AG10803 (cell line): ENCODE results near the gene CDKAL1.
"Not testable (repeated sequence)": the region's sequence is repeated elsewhere in the genome, so short reads cannot be mapped to it uniquely, and the experiment has no call there.

Experiments used
- DNase-seq: peaks from one replicate; pipeline ENCODE4 v3.0.0; 2010; ENCODE audit warnings: low read depth
- H3K4me3 ChIP-seq: 2 replicates; pipeline ENCODE4 v1.5.1; 2011; ENCODE audit warnings: mild to moderate bottlenecking, low read length, control low read depth
- TF ChIP-seq, protein P1 (sequence below): conservative IDR thresholded peaks from 2 replicates; pipeline ENCODE4 v1.5.1; 2011; ENCODE audit warnings: mild to moderate bottlenecking, low read length, control low read depth, inconsistent platforms

The CDKAL1 gene

DNA sequence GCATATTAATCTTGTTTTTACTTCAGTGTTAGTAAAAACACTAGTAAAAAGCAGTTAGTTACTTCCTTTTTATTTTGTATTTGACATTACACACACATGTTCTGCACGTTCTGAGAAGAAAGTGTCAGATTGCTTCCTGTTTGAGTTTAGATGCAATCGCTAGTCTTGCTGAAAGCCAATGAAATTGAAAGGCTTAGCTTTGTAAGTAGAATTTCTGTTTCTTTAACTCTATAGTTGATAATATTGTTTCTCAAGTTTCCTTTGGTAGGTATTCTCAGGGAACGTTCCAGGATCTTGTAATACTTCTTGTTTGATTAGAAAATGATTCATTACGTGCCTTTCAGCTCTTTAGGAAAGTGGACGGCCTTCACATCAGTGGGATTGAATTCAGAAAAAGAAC lies 55.0 kb downstream of the CDKAL1 start:
- DNase-seq: peak; percentile 24

DNA sequence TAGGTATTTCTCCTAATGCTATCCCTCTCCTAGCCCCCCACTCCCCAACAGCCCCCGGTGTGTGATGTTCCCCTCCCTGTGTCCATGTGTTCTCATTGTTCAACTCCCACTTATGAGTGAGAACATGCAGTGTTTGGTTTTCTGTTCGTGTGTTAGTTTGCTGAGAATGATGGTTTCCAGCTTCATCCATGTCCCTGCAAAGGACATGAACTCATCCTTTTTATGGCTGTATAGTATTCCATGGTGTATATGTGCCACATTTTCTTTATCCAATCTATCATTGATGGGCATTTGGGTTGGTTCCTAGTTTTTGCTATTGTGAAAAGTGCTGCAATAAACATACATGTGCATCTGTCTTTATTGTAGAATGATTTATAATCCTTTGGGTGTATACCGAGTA lies 56.2 kb downstream of the CDKAL1 start:
- not testable (repeated sequence) for H3K4me3 ChIP-seq

More for the DNA sequence above, 55.0 kb downstream of the CDKAL1 start:
- no peak overlapping the region for H3K4me3 ChIP-seq
- TF ChIP-seq, protein P1, sequence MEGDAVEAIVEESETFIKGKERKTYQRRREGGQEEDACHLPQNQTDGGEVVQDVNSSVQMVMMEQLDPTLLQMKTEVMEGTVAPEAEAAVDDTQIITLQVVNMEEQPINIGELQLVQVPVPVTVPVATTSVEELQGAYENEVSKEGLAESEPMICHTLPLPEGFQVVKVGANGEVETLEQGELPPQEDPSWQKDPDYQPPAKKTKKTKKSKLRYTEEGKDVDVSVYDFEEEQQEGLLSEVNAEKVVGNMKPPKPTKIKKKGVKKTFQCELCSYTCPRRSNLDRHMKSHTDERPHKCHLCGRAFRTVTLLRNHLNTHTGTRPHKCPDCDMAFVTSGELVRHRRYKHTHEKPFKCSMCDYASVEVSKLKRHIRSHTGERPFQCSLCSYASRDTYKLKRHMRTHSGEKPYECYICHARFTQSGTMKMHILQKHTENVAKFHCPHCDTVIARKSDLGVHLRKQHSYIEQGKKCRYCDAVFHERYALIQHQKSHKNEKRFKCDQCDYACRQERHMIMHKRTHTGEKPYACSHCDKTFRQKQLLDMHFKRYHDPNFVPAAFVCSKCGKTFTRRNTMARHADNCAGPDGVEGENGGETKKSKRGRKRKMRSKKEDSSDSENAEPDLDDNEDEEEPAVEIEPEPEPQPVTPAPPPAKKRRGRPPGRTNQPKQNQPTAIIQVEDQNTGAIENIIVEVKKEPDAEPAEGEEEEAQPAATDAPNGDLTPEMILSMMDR: no peak

DNA sequence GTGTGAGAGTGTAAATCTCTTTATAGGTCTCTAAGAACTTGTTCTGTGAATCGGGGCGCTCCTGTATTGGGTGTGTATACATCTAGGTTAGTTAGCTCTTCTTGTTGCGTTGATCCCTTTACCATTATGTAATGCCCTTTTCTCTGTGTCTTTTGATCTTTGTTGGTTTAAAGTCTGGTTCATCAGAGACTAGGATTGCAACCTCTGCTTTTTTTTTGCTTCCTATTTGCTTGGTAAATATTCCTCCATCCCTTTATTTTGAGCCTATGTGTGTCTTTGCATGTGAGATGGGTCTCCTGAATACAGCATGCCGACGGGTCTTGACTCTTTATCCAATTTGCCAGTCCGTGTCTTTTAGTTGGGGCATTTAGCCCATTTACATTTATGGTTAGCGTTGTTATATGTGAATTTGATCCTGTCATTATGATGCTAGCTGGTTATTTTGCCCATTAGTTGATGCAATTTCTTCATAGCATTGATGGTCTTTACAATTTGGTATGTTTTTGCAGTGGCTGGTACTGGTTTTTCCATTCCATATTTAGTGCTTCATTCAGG lies 60.1 kb downstream of the CDKAL1 start:
- DNase-seq, H3K4me3 ChIP-seq: not testable (repeated sequence)

More for the DNA sequence above, 56.2 kb downstream of the CDKAL1 start:
- not testable (repeated sequence) for DNase-seq

DNA sequence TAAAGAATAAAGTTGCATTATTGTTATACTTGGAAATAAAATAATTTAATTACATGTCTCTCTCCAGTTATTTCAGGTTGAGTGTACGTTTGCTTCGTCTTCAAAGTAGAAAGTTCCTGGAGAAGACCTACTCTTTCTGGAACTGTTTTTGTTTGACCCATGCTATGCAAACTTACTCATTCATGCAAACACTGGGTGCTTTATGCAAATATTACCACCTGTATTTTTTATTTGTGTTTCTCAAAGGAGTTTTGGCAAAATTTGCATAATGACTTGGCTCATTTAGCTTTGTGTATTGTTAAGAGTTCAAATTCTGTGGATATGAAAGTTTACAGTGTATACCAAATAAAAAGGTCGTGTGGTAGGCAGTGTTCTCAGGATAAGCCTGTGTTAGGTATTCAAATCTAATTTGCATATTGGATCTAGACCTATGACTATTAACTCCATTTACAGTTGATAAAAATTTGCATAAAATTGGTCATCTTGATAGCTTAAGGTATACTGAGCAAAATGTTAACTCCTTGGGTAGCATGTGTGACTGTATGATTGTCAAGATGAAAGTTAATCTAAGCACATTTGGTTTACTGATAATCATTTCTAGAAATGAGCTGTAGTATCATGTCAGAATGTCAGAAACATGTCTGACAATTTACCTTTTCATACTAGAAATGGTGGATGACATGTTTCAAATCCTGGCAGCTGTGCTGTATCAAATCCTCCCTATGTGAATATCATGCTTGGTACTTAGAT lies 65.2 kb downstream of the CDKAL1 start:
- TF ChIP-seq, protein P1: no peak
- DNase-seq: no peak
- H3K4me3 ChIP-seq: no peak overlapping the region

GRCh38 chr6:20600831-20601230 lies 66.6 kb downstream of the CDKAL1 start:
- TF ChIP-seq, protein P1: no peak
- no peak for DNase-seq

DNA sequence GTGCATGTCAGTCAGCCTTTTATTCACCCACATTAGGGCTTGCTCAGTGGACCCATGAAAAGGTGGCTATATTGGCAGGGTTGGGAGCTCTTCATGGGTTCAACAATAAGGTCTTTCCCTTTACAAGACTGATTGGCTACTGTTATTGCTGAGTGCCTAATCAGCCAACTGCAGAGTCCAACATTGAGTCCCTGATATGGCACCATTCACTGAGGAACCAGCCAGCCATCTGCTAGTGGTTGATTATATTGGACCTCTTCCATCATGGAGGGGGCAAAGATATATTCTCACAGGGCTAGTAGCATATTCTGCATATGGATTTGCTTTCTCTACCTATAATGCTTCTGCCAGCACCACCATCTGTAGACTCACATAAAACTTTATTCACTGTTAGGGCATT lies 69.9 kb downstream of the CDKAL1 start:
- TF ChIP-seq, protein P1: no peak
- H3K4me3 ChIP-seq: no peak overlapping the region
- DNase-seq: no peak

More at GRCh38 chr6:20600831-20601230, 66.6 kb downstream of the CDKAL1 start:
- H3K4me3 ChIP-seq: no peak overlapping the region

DNA sequence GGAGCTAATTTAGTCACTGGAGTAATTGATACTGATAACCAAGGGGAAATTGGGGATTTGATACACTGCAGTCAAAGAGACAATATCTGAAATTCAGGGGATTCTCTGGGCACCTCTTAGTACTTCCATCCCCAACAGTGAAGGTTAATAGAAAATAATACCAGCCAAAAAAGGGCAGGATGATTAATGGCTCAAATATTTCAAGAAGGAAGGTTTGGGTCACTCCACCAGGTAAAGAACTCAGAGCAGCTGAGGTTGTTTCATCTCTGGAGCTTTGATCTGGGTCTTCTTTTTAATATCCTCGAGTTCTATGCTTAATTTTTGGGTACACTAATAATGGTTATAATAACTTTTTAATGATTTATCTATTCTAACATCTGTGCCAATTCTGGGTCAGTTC lies 70.8 kb downstream of the CDKAL1 start:
- TF ChIP-seq, protein P1: no peak
- no peak for DNase-seq
- H3K4me3 ChIP-seq: no peak overlapping the region

DNA sequence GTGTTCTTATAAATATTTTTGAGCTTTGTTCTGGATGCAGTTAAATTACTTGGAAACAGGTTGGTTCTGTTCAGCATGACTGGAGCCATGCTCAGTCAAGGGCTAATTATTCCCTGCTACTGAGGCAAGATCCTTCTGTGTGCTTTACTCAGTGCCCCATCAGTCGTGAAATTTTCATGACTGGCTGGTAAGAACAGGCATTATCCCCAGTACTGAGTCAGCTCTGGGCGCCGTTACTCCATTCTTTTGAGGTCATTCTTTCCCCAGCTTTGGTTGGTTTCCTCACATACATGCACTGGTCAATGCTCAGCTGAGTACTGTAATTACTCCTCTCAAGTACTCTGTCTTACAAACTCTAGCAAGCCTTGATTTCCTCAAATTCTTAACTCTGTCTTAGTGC lies 71.3 kb downstream of the CDKAL1 start:
- TF ChIP-seq, protein P1: no peak
- H3K4me3 ChIP-seq: no peak overlapping the region
- DNase-seq: peak; percentile 57
